Medulla oblongata (tissue), 1 donor: ENCODE data around the gene CD46.
"Not testable (repeated sequence)": the region's sequence is repeated elsewhere in the genome, so short reads cannot be mapped to it uniquely, and the experiment has no call there.

ENCODE experiments used
- DNase-seq: peaks from one replicate; pipeline ENCODE4 v3.0.0-alpha.2; 2015; ENCODE audit errors: extremely low spot score

CD46 gene

DNA sequence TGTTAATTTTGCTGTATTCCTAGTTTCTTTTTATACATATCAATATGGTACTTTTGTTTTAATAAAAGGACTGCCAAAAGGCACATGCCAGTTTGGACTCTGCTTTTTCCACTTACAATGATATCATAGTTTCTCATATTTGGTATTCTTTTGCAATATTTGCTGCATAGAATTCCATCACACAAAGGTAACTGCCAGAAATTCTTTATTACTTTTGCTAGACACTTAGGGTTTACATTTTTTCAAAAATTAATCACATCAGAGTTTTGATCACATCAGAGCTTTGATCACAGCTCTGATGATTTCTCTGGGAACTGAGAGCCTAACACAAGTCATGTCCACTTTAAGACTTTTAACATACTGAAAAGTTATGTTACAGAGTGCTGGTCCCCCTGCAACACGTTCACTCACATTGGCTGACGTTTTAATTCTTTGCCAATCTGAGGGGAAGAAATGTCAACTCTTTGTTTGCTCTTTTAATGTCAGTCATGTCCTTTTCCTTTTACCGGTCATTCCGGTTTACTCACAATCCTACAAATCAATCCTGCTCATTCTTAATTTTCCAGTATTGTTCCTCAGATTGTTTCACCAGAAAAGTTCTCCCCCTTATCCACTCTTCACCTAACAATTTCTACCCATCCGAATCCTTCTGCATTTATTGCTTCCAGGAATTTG, 1.1 kb upstream of the CD46 start:
- DNase-seq: no peak

DNA sequence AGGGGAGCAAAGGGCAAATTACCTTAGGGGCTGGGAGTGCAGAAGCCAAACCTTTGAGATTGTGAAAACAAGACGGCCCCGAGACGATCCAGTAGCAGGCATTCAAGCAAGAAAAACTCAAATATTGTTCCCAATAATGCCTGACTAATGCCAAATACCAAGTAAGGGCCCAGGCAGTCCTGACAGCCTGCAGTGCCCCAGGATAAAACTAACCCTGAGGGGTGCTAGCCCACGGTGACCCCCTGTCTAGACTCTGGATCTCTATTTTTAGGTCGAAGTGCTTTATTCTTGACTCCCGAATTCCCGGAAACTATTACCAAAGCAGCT, 428 bp upstream of the CD46 start:
- DNase-seq: not testable (repeated sequence)

DNA sequence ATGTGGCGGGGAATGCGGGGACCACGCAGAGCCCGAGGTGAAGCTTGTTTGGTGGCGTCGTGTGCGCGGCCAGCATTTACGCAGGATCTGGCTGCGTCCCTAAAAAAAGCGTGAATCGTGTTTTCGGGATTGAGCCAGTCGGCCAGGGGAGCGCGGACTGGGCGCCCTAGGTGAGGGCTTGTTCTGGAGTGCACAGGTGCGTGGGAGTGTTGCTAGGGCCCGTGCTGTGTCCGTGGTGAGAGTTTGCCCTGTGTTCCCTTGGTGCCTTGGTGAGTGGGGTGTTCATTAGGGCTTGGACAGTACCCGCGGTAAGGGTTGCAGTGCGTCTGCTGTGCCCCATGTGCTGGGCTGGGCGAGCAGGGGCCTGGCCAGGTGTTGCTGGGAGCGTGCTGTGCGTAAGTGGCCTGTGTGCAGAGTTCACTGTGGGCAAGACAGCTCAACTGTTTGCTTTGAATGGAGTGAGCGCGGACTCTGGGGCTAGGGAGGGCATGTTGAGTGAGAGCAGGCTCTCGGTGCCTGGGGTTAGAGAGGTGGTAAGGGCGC, 673 bp downstream of the CD46 start:
- no peak for DNase-seq

DNA sequence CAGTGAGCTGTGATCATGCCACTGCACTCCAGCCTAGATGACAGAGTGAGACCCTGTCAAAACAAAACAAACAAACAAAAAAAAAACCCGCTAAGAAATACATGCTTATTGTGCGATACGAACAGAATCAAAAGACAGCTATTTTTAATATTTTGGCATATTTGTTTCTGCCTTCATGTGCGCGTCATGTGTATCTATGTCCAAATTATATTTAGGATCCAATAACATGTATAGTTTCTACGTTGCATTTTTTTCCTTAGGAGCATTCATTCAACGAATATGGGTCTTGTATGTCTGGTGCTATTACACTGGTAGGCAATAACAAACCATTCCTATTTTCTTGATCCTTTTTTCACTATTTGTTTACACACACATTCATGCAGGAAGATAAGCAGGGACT, 1.8 kb downstream of the CD46 start:
- no peak for DNase-seq

DNA sequence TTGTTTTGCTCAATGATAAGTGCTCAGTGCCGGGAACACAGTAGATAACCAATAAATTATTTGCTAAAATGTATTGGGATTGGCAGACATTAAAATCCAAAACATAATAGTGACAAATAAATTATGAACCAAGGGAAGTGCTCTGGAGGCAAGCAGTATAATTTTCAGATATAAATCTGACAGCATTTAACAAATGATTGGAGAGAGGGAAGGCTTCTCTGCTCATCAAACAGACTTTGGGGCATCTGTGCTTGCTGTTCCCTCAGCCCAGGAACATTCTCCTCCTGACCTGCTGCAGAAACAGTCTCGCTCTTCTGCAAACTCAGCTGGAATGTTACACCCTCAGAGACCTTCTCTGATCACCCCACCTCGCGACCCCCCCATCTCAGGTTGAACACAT, 2.2 kb downstream of the CD46 start:
- DNase-seq: no peak

DNA sequence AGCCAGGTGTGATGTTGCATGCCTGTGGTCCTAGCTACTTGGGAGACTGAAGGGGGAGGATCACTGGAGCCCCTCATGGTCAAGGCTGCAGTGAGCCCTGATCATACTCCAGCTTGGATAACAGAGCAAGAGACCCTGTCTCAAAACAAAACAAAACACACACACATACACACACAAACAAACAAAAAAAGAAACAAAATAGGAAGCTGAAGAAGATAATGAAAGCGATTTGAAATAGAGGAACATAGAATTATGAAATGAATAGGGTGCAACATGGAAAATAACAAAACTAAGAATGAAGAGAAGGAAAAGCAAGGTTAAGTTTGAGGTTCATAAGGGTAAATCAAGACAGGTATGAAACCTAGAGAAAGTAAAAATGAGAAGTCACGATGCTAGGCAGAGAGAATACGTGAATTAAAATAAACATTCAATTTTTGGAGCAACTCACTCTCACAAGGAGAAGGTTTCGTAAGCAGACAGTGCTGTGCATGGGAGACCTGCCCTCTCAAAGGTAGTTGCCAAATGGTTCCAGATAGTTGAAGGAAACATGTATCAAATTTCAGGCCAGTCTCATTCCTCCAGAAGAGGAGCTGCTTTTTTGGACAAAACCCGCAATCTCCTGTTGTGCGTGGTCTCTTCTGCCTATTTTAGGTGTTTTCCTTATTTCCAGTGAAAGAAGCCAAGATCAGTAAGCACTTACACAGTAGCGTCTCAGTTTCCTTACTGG, 3.3 kb downstream of the CD46 start:
- DNase-seq: no peak

DNA sequence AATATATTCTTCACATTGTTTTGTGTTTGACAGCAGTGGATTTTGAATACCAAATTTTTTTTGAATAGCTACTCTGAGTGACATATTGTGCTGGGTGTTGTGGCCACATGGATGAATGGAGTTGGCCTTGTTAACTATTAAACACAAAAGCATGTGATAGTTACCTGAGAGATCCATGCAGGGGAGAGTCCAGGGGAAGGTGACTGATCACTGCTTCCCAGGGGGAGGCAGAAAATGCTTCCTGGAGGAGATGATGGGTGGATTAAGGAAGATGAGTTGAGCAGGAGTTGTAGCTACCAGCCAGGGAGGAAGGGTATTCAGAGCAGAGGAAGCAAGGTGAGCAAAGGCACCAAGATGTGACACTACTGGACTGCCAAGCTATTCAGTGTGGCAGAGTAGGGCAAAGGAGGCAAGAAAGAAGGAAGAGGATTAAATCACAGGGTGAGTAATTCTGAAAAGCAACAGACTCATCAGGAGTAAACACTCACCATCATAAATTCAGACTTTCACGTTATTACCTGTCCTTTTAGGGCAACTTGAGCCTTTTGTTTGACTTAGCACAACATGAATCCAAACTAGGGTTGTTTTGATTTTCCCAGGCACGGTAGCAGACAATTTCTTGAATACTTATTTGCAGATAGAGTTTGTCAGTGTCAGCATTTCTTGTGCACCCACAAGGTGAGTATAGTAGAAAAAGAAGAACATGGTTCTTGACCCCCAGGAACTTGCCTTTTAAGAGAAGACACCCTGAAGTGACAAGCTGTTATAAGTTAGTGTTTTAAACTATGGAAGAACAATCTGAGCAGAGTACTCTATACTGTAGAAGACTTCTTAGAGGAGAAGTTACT, 4.2 kb downstream of the CD46 start:
- DNase-seq: no peak

DNA sequence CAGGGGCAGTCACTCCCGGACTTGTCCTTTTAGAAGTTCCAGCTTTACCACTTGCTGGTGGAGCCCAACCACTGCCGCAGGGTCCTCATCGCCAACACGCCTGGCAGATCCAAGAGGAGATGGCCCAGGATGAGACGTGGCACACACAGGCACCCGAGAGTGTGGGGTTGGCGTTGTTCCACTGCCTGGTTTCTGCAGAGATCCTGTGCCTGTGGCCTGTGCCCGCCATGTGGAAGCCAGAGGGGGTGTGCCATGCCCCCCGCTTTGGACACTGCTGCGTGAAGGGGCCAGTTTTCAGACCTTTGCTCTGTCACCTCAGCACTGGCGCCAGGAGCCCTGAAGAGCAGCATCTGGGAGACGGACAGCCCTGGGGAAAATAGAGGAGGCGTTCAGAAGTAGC, 10.8 kb downstream of the CD46 start:
- DNase-seq: no peak

DNA sequence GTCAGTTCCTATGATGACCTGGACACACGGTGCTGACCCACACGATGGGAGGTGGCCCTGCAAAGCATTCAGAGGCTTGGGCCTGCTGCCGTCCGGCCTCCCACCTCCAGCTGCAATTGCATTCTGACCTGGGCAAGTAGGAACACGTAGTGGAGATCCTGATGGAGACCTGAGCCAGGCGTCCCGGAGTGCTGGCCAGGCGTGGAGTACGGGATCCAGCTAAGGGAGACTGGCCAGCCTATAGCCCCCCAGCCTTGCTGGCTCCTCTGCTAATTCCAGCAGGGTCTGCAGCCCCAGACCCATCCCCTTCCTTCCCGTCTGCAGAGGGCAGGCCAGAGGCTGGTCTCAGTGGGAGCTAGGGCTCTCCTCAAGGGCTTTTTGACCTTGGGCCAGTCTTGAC, 11.2 kb downstream of the CD46 start:
- DNase-seq: no peak

DNA sequence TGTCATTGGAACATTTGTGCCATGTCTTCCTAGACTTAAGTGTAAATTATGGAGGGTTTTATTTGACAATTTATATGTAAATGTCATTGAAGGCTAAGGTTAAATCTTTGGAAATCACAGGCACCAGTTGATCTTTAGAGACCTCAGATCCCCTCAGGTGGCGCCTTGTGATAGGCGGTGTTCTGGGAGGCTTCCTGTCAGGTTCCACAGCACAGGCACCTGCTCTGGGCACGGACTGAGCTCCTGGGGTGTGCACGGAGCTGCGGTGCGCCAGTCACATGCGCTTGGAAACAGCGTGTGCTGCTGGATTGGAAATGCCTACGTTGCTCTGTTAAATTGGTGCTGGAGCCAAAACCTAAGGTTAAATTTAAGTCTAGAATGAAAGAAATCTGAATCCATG, 12.1 kb downstream of the CD46 start:
- DNase-seq: no peak

DNA sequence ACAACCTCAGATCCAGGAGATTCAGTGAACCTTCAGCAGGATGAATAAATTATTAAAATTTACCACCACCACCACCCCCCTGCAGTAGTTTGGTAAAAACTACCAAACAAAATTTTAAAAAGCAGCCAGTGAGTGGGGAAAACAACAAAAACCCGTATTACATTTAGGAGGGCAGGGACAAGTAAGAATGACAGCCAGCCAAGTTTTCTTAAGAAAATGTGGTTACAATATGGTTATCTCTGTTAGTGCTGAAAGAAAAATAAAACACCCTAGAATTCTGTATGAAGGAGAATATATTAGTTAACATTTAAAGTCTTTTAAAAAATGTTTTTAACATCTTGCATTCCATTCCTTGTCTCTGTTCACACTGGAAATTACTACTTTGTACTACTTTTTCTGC, 14.7 kb downstream of the CD46 start:
- DNase-seq: no peak

DNA sequence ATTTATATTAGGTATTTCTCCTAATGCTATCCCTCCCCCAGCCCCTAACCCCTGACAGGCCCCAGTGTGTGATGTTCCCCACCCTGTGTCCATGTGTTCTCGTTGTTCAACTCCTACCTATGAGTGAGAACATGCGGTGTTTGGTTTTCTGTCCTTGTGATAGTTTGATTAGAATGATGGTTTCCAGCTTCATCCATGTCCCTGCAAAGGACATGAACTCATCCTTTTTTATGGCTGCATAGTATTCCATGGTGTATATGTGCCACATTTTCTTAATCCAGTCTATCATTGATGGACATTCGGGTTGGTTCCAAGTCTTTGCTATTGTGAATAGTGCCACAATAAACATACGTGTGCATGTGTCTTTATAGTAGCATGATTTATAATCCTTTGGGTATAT, 18.7 kb downstream of the CD46 start:
- not testable (repeated sequence) for DNase-seq

DNA sequence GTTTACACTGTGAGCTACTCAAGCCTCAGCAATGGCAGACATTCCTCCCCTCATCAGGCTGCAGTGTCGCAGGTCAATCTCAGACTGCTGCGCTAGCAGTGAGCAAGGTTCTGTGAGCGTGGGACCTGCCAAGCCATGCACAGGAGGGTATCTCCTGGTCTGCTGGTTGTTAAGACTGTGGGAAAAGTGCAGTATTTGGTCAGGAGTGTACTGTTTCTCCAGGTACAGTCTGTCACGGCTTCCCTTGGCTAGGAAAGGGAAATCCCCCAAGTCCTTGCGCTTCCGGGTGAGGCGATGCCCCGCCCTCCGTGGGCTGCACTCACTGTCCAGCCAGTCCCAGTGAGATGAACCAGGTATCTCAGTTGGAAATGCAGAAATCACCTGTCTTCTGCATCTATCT, 24.2 kb downstream of the CD46 start:
- not testable (repeated sequence) for DNase-seq

DNA sequence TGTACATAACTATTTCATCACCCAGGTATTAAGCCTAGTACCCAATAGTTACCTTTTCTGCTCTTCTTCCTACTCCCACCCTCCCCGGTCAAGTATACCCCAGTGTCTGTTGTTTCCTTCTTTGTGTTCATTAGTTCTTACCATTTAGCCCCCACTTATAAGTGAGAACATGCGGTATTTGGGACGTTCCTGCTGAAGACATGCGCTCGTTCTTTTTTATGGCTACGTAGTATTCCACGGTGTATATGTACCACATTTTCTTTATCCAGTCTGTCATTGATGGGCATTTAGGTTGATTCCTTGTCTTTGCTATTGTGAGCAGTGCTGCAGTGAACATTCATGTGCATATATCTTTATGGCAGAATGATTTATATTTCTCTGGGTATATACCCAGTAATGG, 25.6 kb downstream of the CD46 start:
- DNase-seq: not testable (repeated sequence)

DNA sequence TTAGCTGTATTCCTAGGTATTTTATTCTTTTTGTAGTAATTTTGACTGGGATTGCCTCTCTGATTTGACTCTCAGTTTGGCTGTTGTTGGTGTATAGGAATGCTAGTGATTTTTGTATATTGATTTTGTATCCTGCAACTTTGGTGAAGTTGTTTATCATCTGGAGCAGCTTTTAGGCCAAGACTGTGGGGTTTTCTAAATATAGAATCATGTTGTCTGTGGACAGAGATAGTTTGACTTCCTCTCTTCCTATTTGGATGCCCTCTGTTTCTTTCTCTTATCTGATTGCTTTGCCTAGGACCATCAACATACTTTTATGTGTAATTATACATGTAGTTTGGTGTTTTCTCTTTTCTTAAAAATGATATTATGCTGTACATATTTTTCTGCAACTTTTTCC, 27.2 kb downstream of the CD46 start:
- DNase-seq: no peak

DNA sequence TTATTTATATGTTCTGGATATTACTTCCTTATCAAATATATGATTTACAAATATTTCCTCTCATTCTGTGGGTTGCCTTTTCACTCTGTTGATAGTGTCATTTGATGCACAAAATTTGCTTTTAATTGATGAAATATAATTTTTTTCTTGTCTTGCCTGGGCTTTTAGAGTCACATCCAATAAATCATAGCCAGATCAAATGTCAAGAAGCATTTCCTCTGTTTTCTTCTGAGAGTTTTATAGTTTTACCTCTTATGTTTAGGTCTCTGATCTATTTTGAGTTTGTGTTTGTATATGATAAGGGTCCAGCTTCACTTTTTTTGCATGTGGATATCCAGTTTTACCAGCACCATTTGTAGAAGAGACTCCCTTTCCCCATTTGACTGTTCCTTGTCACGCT, 29.5 kb downstream of the CD46 start:
- no peak for DNase-seq

DNA sequence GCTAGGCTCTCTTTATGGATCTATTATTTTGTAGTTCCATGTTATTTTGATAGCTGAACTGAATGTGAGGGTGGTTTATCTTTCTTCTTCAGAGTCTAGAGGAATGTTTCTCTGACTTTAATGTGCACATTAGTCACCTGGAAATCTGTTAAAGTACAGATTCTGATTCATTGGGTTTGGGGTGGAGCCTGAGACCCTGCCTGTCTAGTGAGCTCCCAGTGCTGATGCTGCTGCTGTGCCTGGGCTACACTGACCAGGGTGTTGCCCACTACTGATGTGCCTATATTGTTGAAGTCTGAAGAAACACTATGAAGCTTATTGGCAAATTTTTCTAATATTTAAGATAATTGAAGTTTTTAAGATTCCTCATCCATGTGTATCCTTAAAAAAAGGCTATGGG, 35.9 kb downstream of the CD46 start:
- no peak for DNase-seq

DNA sequence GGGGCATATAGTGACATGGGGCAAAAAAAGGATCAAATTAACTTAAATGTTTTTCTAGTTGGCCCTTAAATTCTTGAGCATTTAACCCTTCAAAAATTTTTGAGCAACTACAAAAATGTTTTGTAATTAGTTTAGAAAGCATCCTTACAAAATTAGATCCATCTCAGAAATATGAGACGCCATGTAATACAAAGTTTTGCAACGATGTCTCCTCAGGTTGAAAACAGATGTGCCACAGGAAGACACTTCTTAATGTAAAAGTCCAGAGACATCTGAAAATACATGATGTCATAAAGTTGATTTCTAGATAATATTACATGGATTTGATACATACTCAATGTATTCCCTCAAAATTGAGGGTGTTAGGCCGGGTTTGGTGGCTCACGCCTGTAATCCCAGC, 37.5 kb downstream of the CD46 start:
- DNase-seq: no peak

DNA sequence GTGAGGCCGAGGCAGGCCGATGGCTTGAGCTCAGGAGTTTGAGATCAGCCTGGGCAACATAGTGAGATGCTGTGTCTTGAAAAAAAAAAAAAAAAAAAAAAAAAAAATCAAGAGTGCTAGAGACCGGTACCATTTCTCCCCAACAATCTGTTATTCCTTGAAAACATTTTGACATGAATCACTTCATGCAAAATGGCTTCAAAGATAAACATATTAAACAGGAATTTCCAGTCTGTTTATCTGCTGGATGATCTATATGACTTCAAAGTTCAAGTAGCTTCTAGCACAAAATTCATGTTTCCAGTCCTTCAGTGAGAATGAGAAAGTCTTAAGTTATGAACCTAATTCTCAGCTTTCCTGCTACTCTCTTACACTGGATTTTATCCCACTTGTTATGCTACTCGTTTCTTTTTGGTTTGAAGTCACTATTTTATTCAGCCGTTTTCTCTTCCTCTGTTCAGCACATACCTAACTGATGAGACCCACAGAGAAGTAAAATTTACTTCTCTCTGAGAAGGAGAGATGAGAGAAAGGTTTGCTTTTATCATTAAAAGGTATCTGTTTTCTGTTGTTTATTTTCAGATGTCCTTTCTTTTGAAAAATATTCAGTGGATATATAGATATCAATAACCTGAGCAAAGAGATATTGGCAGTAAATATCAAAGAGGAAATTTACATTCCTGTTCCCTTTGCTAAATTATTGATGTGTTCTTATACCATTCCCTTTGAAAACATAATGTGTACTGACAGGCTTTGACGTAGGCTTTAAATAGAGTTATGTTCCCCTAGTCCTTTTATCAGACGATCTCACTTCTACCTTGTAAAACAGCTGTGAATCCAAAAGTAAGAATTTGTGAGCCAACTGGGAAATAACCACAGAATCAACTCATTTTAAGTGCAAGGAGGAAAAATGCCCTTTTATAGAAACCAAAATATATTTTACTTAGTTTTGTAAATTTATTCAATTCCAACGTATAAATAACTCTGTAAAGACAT, 38.2 kb downstream of the CD46 start:
- DNase-seq: no peak

DNA sequence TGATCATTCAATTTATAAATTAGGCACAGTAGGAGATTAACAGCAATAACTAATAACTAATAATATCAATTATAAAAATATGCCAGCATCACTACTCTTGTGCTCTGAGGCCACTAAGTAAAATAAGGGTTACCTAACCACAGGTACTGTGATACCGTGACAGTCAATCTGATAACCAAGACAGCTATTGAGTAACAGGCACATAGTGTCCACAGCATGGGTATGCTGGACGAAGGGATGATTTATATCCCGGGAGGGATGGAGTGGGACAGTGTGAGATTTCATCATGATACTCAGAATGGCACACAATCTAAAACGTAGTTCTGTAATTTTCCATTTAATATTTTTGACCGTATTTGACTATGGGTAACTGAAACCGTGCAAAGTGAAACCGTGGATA, 39.4 kb downstream of the CD46 start:
- DNase-seq: no peak

DNA sequence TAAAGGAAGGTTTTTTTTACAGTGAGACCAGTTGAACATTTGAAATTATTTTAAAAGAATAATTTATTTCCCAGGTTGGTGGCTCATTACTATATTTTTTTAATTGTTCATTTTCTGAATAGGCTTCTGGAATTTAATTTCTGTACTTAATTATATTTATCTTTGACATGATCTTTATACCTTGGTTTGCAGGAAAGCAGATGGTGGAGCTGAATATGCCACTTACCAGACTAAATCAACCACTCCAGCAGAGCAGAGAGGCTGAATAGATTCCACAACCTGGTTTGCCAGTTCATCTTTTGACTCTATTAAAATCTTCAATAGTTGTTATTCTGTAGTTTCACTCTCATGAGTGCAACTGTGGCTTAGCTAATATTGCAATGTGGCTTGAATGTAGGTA, 41.5 kb downstream of the CD46 start:
- no peak for DNase-seq
